HepG2 (cell line): Measurements from ENCODE around the gene EARS2. TPM values are rescaled to one million over a fixed set of nuclear protein-coding genes. Genes with fewer than 3 reads are reported as not detected.

ENCODE experiments used
- AGO1 ChIP-seq: fragments of 200-400 bp; formaldehyde crosslinking; IDR thresholded peaks from 2 replicates; pipeline ENCODE4 v1.6.1; 2017; ENCODE audit warnings: mild to moderate bottlenecking, low read depth, low read length, moderate library complexity; ENCODE audit not compliant: poor library complexity, severe bottlenecking
- ELF4 ChIP-seq: sonication (generic); formaldehyde crosslinking; IDR thresholded peaks from 2 replicates; pipeline ENCODE4 v1.5.0; 2020; ENCODE audit warnings: missing genetic modification reagents, mild to moderate bottlenecking, moderate library complexity, borderline replicate concordance
- FOXA3 ChIP-seq: IDR thresholded peaks from 2 replicates; pipeline ENCODE4 v1.6.1; 2016; ENCODE audit warnings: missing genetic modification reagents, missing compliant biosample characterization
- GATAD2A ChIP-seq: IDR thresholded peaks from 2 replicates; pipeline ENCODE4 v1.6.1; 2016
- ISL2 ChIP-seq: sonication (generic); formaldehyde crosslinking; IDR thresholded peaks from 2 replicates; pipeline ENCODE4 v1.5.0; 2020; ENCODE audit warnings: missing genetic modification reagents
- JARID2 ChIP-seq: sonication (generic); formaldehyde crosslinking; IDR thresholded peaks from 2 replicates; pipeline ENCODE4 v1.8.1; 2023; ENCODE audit warnings: missing genetic modification reagents, inconsistent platforms; ENCODE audit not compliant: insufficient replicate concordance
- MBD4 ChIP-seq: IDR thresholded peaks from 2 replicates; pipeline ENCODE4 v1.6.1; 2012; ENCODE audit warnings: low read length, inconsistent platforms, borderline replicate concordance
- PAF1 ChIP-seq: IDR thresholded peaks from 2 replicates; pipeline ENCODE4 v1.6.1; 2016; ENCODE audit warnings: missing genetic modification reagents, missing compliant biosample characterization
- PPARG ChIP-seq: conservative IDR thresholded peaks from 2 replicates; pipeline ENCODE4 v1.6.1; 2016; ENCODE audit warnings: missing biosample characterization, missing genetic modification reagents
- SMARCC2 ChIP-seq: fragments of 450-650 bp; IDR thresholded peaks from 2 replicates; pipeline ENCODE4 v1.6.1; 2017; ENCODE audit warnings: antibody characterized with exemption, mild to moderate bottlenecking
- SMARCE1 ChIP-seq: fragments of 450-650 bp; IDR thresholded peaks from 2 replicates; pipeline ENCODE4 v1.6.1; 2017; ENCODE audit warnings: borderline replicate concordance
- SOX13 ChIP-seq, 3 experiments: fragments of 450-650 bp in 1 of 3; sonication (generic) in 1 of 3; formaldehyde crosslinking in 1 of 3; IDR thresholded peaks in 2 of 3; conservative IDR thresholded peaks in 1 of 3; 2 replicates each; pipeline versions ENCODE4 v1.5.0 to v1.6.1; 2016 to 2020; ENCODE audit warnings: antibody characterized with exemption in 1 of 3, mild to moderate bottlenecking in 1 of 3, missing compliant biosample characterization in 1 of 3, missing genetic modification reagents in 1 of 3, moderate library complexity in 1 of 3
- SP140L ChIP-seq: sonication (generic); formaldehyde crosslinking; IDR thresholded peaks from 2 replicates; pipeline ENCODE4 v1.4.0; 2020; ENCODE audit warnings: missing genetic modification reagents, borderline replicate concordance
- TBX2 ChIP-seq: sonication (generic); formaldehyde crosslinking; IDR thresholded peaks from 2 replicates; pipeline ENCODE4 v1.5.0; 2020; ENCODE audit warnings: missing genetic modification reagents, mild to moderate bottlenecking, borderline replicate concordance
- ZBTB4 ChIP-seq: sonication (generic); formaldehyde crosslinking; IDR thresholded peaks from 2 replicates; pipeline ENCODE4 v1.4.0; 2020; ENCODE audit warnings: missing genetic modification reagents, mild to moderate bottlenecking, borderline replicate concordance
- ZKSCAN8 ChIP-seq: IDR thresholded peaks from 2 replicates; pipeline ENCODE4 v1.6.1; 2016; ENCODE audit warnings: borderline replicate concordance, missing genetic modification reagents, missing compliant biosample characterization
- ZNF253 ChIP-seq: sonication (generic); formaldehyde crosslinking; IDR thresholded peaks from 2 replicates; pipeline ENCODE4 v1.8.0; 2022; ENCODE audit warnings: mild to moderate bottlenecking, missing genetic modification reagents, borderline replicate concordance
- ZNF264 ChIP-seq: sonication (generic); formaldehyde crosslinking; IDR thresholded peaks from 2 replicates; pipeline ENCODE4 v1.4.0; 2020; ENCODE audit warnings: missing genetic modification reagents
- ZNF333 ChIP-seq: sonication (generic); formaldehyde crosslinking; IDR thresholded peaks from 2 replicates; pipeline ENCODE4 v1.4.0; 2020; ENCODE audit warnings: mild to moderate bottlenecking, missing genetic modification reagents, borderline replicate concordance
- ZNF567 ChIP-seq: sonication (generic); formaldehyde crosslinking; IDR thresholded peaks from 2 replicates; pipeline ENCODE4 v1.8.1; 2023; ENCODE audit warnings: mild to moderate bottlenecking, missing genetic modification reagents, borderline replicate concordance
- ZNF614 ChIP-seq: IDR thresholded peaks from 2 replicates; pipeline ENCODE4 v1.6.1; 2018; ENCODE audit warnings: missing biosample characterization, missing genetic modification reagents, inconsistent platforms, borderline replicate concordance
- ZSCAN25 ChIP-seq: sonication (generic); formaldehyde crosslinking; IDR thresholded peaks from 2 replicates; pipeline ENCODE4 v1.8.0; 2022; ENCODE audit warnings: mild to moderate bottlenecking, missing genetic modification reagents
- polyA plus RNA-seq, 8 experiments: library from polyadenylated mRNA; depleted of rRNA in 3 of 8; stranded (reverse) in 7 of 8; unstranded in 1 of 8; fragments of >200 nt; fragmentation: Illumina TruSeq in 4 of 8; extraction: Trizol in 4 of 8; gene quantifications; 2 replicates each; pipeline versions ENCODE4 v1.2.1 to v1.2.3, GENCODE V29; 2011 to 2016; ENCODE audit warnings: low read depth in 4 of 8, missing spikeins in 1 of 8, mixed read lengths in 1 of 8; ENCODE audit not compliant: insufficient read depth in 1 of 8
- total RNA-seq, 5 experiments: library from RNA; depleted of rRNA; stranded (reverse); fragments of >200 nt; fragmentation: Illumina TruSeq; extraction: Trizol; gene quantifications; 2 replicates each; pipeline ENCODE4 v1.2.3, GENCODE V29; 2016; ENCODE audit warnings: low read depth in 1 of 5

EARS2 gene
- total and polyA plus RNA-seq, 2 of the 13 experiments (the other 11 are each of a cell fraction or from before 2014, with no cell fraction given) = 49.4 to 80.4 TPM

- peak; percentile 88 for TF ChIP-seq PPARG
- TF ChIP-seq FOXA3 (CRISPR knock-in tag) = peak; percentile 100
- no peak for TF ChIP-seq PAF1 (CRISPR knock-in tag)
- TF ChIP-seq TBX2 (CRISPR knock-in tag) = peak; percentile 98
- TF ChIP-seq ZBTB4 = peak; percentile 89
- peak; percentile 100 for TF ChIP-seq GATAD2A (CRISPR knock-in tag)
- TF ChIP-seq ZNF614 = peak; percentile 99
- TF ChIP-seq SP140L (CRISPR knock-in tag) = peak; percentile 36; the same call in 1 of the 2 replicates
- peak; percentile 84; the same call in 1 of the 2 replicates for TF ChIP-seq ELF4 (CRISPR knock-in tag)
- no peak for TF ChIP-seq AGO1
- no peak for TF ChIP-seq ZNF253
- peak; percentile 96 for TF ChIP-seq ZNF264
- TF ChIP-seq MBD4 = peak; percentile 93; the same call in 1 of the 2 replicates
- no peak for TF ChIP-seq SMARCE1
- TF ChIP-seq SMARCC2 = 0 out of 2 replicates have a peak, but pooled peaks have one; percentile 5
- TF ChIP-seq JARID2 (CRISPR knock-in tag) = no peak
- no peak for TF ChIP-seq ZNF333
- TF ChIP-seq SOX13 (IDR thresholded peaks at IDR 0.05) = peak; percentile 85
- peak in 1 of 2 experiments; percentile 99; a peak in 2 of 4 replicates for TF ChIP-seq SOX13 (CRISPR knock-in tag; conservative IDR thresholded peaks at IDR 0.05 in 1 of 2, IDR thresholded peaks at IDR 0.05 in 1 of 2)
- peak; percentile 97 for TF ChIP-seq ISL2
- peak; percentile 59 for TF ChIP-seq ZNF567 (CRISPR knock-in tag)
- peak; percentile 99 for TF ChIP-seq ZKSCAN8
- 0 out of 2 replicates have a peak, but pooled peaks have one; percentile 14 for TF ChIP-seq ZSCAN25 (CRISPR knock-in tag)
Observed at GRCh38 chr16:23539984-23540816, 16.9 kb downstream of the EARS2 start (continued).
